HL-60 (cell line): ENCODE results near the gene TRDN.
"Not testable (repeated sequence)": the region's sequence is repeated elsewhere in the genome, so short reads cannot be mapped to it uniquely, and the experiment has no call there.

Experiments
- POLR2AphosphoS5 ChIP-seq: IDR thresholded peaks from 2 replicates; pipeline ENCODE4 v1.6.1; 2012; ENCODE audit warnings: low read depth
- SPI1 ChIP-seq: IDR thresholded peaks from 2 replicates; pipeline ENCODE4 v1.6.1; 2012; ENCODE audit warnings: low read depth, mild to moderate bottlenecking, borderline replicate concordance
- TF ChIP-seq, protein P1 (sequence below): IDR thresholded peaks from one replicate; pipeline ENCODE4 v1.5.1; 2011; ENCODE audit warnings: low read length, control low read depth, inconsistent platforms; ENCODE audit not compliant: insufficient read depth
- TF ChIP-seq, protein P2 (sequence below): IDR thresholded peaks from 2 replicates; pipeline ENCODE4 v1.6.1; 2012; ENCODE audit warnings: low read depth; ENCODE audit not compliant: insufficient replicate concordance

DNA sequence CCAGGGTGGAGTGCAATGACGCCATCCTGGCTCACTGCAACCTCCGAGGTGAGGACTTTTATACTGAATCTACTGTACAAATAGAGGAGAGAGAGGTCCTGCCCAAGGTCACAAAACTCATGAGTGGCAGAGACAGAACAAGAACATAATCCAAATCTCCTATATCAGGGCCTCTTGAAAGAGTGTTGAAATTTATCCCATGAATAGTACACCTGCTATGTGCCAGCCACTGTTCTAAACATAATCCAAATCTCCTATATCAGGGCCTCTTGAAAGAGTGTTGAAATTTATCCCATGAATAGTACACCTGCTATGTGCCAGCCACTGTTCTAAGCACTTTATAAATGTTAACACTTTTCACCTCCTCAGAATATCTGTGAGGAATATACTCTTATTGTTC is 409.0 kb downstream of the TRDN start:
- TF ChIP-seq SPI1, POLR2AphosphoS5: not testable (repeated sequence)
- TF ChIP-seq, protein P1, sequence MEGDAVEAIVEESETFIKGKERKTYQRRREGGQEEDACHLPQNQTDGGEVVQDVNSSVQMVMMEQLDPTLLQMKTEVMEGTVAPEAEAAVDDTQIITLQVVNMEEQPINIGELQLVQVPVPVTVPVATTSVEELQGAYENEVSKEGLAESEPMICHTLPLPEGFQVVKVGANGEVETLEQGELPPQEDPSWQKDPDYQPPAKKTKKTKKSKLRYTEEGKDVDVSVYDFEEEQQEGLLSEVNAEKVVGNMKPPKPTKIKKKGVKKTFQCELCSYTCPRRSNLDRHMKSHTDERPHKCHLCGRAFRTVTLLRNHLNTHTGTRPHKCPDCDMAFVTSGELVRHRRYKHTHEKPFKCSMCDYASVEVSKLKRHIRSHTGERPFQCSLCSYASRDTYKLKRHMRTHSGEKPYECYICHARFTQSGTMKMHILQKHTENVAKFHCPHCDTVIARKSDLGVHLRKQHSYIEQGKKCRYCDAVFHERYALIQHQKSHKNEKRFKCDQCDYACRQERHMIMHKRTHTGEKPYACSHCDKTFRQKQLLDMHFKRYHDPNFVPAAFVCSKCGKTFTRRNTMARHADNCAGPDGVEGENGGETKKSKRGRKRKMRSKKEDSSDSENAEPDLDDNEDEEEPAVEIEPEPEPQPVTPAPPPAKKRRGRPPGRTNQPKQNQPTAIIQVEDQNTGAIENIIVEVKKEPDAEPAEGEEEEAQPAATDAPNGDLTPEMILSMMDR = not testable (repeated sequence)
- TF ChIP-seq, protein P2, sequence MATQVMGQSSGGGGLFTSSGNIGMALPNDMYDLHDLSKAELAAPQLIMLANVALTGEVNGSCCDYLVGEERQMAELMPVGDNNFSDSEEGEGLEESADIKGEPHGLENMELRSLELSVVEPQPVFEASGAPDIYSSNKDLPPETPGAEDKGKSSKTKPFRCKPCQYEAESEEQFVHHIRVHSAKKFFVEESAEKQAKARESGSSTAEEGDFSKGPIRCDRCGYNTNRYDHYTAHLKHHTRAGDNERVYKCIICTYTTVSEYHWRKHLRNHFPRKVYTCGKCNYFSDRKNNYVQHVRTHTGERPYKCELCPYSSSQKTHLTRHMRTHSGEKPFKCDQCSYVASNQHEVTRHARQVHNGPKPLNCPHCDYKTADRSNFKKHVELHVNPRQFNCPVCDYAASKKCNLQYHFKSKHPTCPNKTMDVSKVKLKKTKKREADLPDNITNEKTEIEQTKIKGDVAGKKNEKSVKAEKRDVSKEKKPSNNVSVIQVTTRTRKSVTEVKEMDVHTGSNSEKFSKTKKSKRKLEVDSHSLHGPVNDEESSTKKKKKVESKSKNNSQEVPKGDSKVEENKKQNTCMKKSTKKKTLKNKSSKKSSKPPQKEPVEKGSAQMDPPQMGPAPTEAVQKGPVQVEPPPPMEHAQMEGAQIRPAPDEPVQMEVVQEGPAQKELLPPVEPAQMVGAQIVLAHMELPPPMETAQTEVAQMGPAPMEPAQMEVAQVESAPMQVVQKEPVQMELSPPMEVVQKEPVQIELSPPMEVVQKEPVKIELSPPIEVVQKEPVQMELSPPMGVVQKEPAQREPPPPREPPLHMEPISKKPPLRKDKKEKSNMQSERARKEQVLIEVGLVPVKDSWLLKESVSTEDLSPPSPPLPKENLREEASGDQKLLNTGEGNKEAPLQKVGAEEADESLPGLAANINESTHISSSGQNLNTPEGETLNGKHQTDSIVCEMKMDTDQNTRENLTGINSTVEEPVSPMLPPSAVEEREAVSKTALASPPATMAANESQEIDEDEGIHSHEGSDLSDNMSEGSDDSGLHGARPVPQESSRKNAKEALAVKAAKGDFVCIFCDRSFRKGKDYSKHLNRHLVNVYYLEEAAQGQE = not testable (repeated sequence)
